IPS-NIHi11 (cell line): Measurements from ENCODE around the gene IFT88.
"Not testable (repeated sequence)": the region's sequence is repeated elsewhere in the genome, so short reads cannot be mapped to it uniquely, and the experiment has no call there.

Source experiments
- DNase-seq: peaks from one replicate; pipeline ENCODE4 v3.0.0; 2012; ENCODE audit warnings: mixed read lengths, low spot score

Gene IFT88

GRCh38 chr13:20636079-20636478, 69.1 kb downstream of the IFT88 start:
- DNase-seq = no peak

- no peak for DNase-seq
Observed at GRCh38 chr13:20637811-20638210, 70.9 kb downstream of the IFT88 start.

GRCh38 chr13:20647758-20648157, 80.8 kb downstream of the IFT88 start:
- no peak for DNase-seq

GRCh38 chr13:20652946-20653345, 86.0 kb downstream of the IFT88 start:
- no peak for DNase-seq

GRCh38 chr13:20654156-20654555, 87.2 kb downstream of the IFT88 start:
- no peak for DNase-seq

GRCh38 chr13:20658451-20659040, 91.6 kb downstream of the IFT88 start:
- no peak for DNase-seq

- no peak for DNase-seq
Observed at GRCh38 chr13:20664351-20664750, 97.4 kb downstream of the IFT88 start.

- no peak for DNase-seq
Observed at GRCh38 chr13:20666948-20667347, 100.0 kb downstream of the IFT88 start.

GRCh38 chr13:20667857-20668437, 101.0 kb downstream of the IFT88 start:
- no peak for DNase-seq

GRCh38 chr13:20669162-20669561, 102.2 kb downstream of the IFT88 start:
- DNase-seq = no peak

- no peak for DNase-seq
Observed at GRCh38 chr13:20671789-20672188, 104.8 kb downstream of the IFT88 start.

- no peak for DNase-seq
Observed at GRCh38 chr13:20672772-20673171, 105.8 kb downstream of the IFT88 start.

GRCh38 chr13:20673715-20674114, 106.8 kb downstream of the IFT88 start:
- no peak for DNase-seq

- no peak for DNase-seq
Observed at GRCh38 chr13:20676213-20676612, 109.3 kb downstream of the IFT88 start.

GRCh38 chr13:20678606-20679005, 111.6 kb downstream of the IFT88 start:
- DNase-seq = not testable (repeated sequence)

GRCh38 chr13:20679879-20680278, 112.9 kb downstream of the IFT88 start:
- no peak for DNase-seq

- no peak for DNase-seq
Observed at GRCh38 chr13:20680416-20681080, 113.6 kb downstream of the IFT88 start.

GRCh38 chr13:20681481-20681880, 114.5 kb downstream of the IFT88 start:
- DNase-seq = not testable (repeated sequence)

- no peak for DNase-seq
Observed at GRCh38 chr13:20682061-20682460, 115.1 kb downstream of the IFT88 start.

GRCh38 chr13:20684041-20684440, 117.1 kb downstream of the IFT88 start:
- DNase-seq = no peak

- no peak for DNase-seq
Observed at GRCh38 chr13:20684546-20684945, 117.6 kb downstream of the IFT88 start.

GRCh38 chr13:20685092-20685491, 118.1 kb downstream of the IFT88 start:
- no peak for DNase-seq

GRCh38 chr13:20686167-20686566, 119.2 kb downstream of the IFT88 start:
- DNase-seq = no peak
